GM23338 (cell line): ENCODE measurements around the gene ZCCHC10. TPM values are rescaled to one million over a fixed set of nuclear protein-coding genes. Genes with fewer than 3 reads are reported as not detected.
"Not testable (repeated sequence)": the region's sequence is repeated elsewhere in the genome, so short reads cannot be mapped to it uniquely, and the experiment has no call there.

Experiments
- ATAC-seq: fragments of 200-7000 bp; cut with Tn5 transposase; 3 replicates; pipeline ENCODE4 v1.9.1; 2020
- DNase-seq: peaks from one replicate; pipeline ENCODE4 v3.0.0-alpha.2; 2015; ENCODE audit warnings: low spot score
- H2AFZ ChIP-seq: fragments of 200-600 bp; sonication (generic); 2 replicates; pipeline ENCODE4 v1.8.0; 2016; ENCODE audit warnings: antibody characterized with exemption, mild to moderate bottlenecking, moderate library complexity
- H3F3A ChIP-seq: fragments of 200-600 bp; sonication (generic); replicated peaks from 2 replicates; pipeline ENCODE4 v1.8.0; 2017; ENCODE audit warnings: antibody characterized with exemption, mixed run types, low read depth
- H3K27ac ChIP-seq: fragments of 200-600 bp; sonication (generic); 2 replicates; pipeline ENCODE4 v1.6.1; 2016; ENCODE audit warnings: low read depth
- H3K27me3 ChIP-seq: fragments of 200-600 bp; sonication (generic); 2 replicates; pipeline ENCODE4 v1.8.0; 2016; ENCODE audit warnings: mild to moderate bottlenecking, mixed run types, moderate library complexity; ENCODE audit not compliant: insufficient read depth
- H3K36me3 ChIP-seq: fragments of 200-600 bp; sonication (generic); 2 replicates; pipeline ENCODE4 v1.8.0; 2016; ENCODE audit warnings: mild to moderate bottlenecking; ENCODE audit not compliant: insufficient read depth
- H3K4me1 ChIP-seq: fragments of 200-600 bp; sonication (generic); 2 replicates; pipeline ENCODE4 v1.8.0; 2016; ENCODE audit warnings: mild to moderate bottlenecking, moderate library complexity; ENCODE audit not compliant: insufficient read depth
- H3K4me2 ChIP-seq: fragments of 200-600 bp; sonication (generic); 2 replicates; pipeline ENCODE4 v1.7.1; 2017; ENCODE audit warnings: mixed run types
- H3K4me3 ChIP-seq: fragments of 200-600 bp; sonication (generic); 2 replicates; pipeline ENCODE4 v1.6.1; 2016; ENCODE audit warnings: mixed run types
- H3K79me2 ChIP-seq: fragments of 200-600 bp; sonication (generic); replicated peaks from 2 replicates; pipeline ENCODE4 v1.8.0; 2017; ENCODE audit warnings: mild to moderate bottlenecking; ENCODE audit not compliant: insufficient read depth
- H3K9me2 ChIP-seq: fragments of 200-600 bp; sonication (generic); 2 replicates; pipeline ENCODE4 v1.8.0; 2017; ENCODE audit not compliant: insufficient read depth
- H4K20me1 ChIP-seq: fragments of 200-600 bp; sonication (generic); replicated peaks from 2 replicates; pipeline ENCODE4 v1.8.0; 2017; ENCODE audit warnings: mild to moderate bottlenecking; ENCODE audit not compliant: insufficient read depth
- H3K27ac Mint-ChIP-seq: 2 replicates; pipeline ENCODE4 v1.8.0; 2020; ENCODE audit warnings: inconsistent platforms, mild to moderate bottlenecking, moderate library complexity, mixed read lengths
- H3K27me3 Mint-ChIP-seq: 3 replicates; pipeline ENCODE4 v1.8.0; 2022; ENCODE audit warnings: low read depth, mild to moderate bottlenecking, moderate library complexity, mixed read lengths, inconsistent platforms; ENCODE audit not compliant: insufficient read depth, poor library complexity
- H3K36me3 Mint-ChIP-seq: 3 replicates; pipeline ENCODE4 v1.8.0; 2021; ENCODE audit warnings: low read depth, mild to moderate bottlenecking, inconsistent platforms, moderate library complexity, mixed read lengths
- H3K4me1 Mint-ChIP-seq: 3 replicates; pipeline ENCODE4 v1.8.0; 2020; ENCODE audit warnings: mild to moderate bottlenecking, inconsistent platforms, mixed read lengths
- H3K4me3 Mint-ChIP-seq: 3 replicates; pipeline ENCODE4 v1.8.0; 2021; ENCODE audit warnings: moderate library complexity, mild to moderate bottlenecking, inconsistent platforms, mixed read lengths
- H3K9me3 Mint-ChIP-seq: 3 replicates; pipeline ENCODE4 v1.8.0; 2020; ENCODE audit warnings: moderate library complexity, mild to moderate bottlenecking, inconsistent platforms, mixed read lengths
- CTCF ChIP-seq, 2 experiments: fragments of 200-600 bp in 1 of 2; sonication (generic) in 1 of 2; conservative IDR thresholded peaks; 2 replicates each; pipeline versions ENCODE4 v1.5.1 to v1.6.1; 2016 to 2017; ENCODE audit warnings: antibody characterized with exemption in 2 of 2, low read depth in 2 of 2, mild to moderate bottlenecking in 2 of 2, moderate library complexity in 1 of 2
- EZH2phosphoT487 ChIP-seq: fragments of 200-600 bp; sonication (generic); IDR thresholded peaks from one replicate; pipeline ENCODE4 v1.8.1; 2018; ENCODE audit warnings: antibody characterized with exemption; ENCODE audit not compliant: unreplicated experiment
- JUNB ChIP-seq: IDR thresholded peaks from one replicate; pipeline ENCODE4 v1.6.1; 2016; ENCODE audit warnings: antibody characterized with exemption; ENCODE audit not compliant: unreplicated experiment
- POLR2AphosphoS5 ChIP-seq: IDR thresholded peaks from 2 replicates; pipeline ENCODE4 v1.6.1; 2016; ENCODE audit warnings: antibody characterized with exemption, low read depth
- REST ChIP-seq: IDR thresholded peaks from one replicate; pipeline ENCODE4 v1.6.1; 2018; ENCODE audit warnings: antibody characterized with exemption; ENCODE audit not compliant: unreplicated experiment
- STAT1 ChIP-seq: IDR thresholded peaks from one replicate; pipeline ENCODE4 v1.6.1; 2016; ENCODE audit warnings: antibody characterized with exemption; ENCODE audit not compliant: unreplicated experiment
- ZNF114 ChIP-seq: fragments of 250-450 bp; sonication (Bioruptor Pico); IDR thresholded peaks from 2 replicates; pipeline ENCODE4 v1.5.0; 2020; ENCODE audit warnings: mild to moderate bottlenecking, moderate library complexity
- ZNF462 ChIP-seq: fragments of 250-450 bp; sonication (Bioruptor Pico); IDR thresholded peaks from 2 replicates; pipeline ENCODE4 v1.5.0; 2020; ENCODE audit warnings: mild to moderate bottlenecking, moderate library complexity
- polyA plus RNA-seq: library from polyadenylated mRNA; unstranded; fragments of >200 nt; fragmentation: Nextera tagmentation; extraction: Ambion mirVana; gene quantifications from 2 replicates; pipeline ENCODE4 v1.2.1, GENCODE V29; 2016
- total RNA-seq: library from RNA; depleted of rRNA; stranded (reverse); fragments of >200 nt; shearing (Covaris generic); gene quantifications from 2 replicates; pipeline ENCODE4 v1.2.3, GENCODE V29; 2014
- TF ChIP-seq, protein P1 (sequence below): IDR thresholded peaks from 2 replicates; pipeline ENCODE4 v1.6.1; 2016; ENCODE audit warnings: antibody characterized with exemption

The ZCCHC10 gene
- total and polyA plus RNA-seq, 2 experiments from 2014 or later, result 25.3 to 90.1 TPM

DNA sequence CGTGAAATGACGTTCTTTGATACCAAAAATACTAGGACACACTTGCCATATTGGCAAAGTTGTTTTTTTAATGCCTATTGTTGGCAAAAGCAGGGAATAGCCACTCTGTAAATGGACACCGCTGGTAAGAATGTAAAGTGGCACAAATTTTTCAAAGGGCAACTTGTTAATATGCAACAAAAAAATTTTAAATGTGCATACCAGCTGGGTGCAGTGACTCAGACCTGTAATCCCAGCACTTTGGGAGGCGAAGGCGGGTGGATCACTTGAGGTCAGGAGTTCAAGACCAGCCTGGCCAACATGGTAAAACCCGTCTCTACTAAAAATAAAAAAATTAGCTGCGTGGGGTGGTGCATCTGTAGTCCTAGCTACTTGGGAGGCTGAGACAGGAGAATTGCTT is 6.9 kb downstream of the ZCCHC10 start:
- not testable (repeated sequence) for ATAC-seq

DNA sequence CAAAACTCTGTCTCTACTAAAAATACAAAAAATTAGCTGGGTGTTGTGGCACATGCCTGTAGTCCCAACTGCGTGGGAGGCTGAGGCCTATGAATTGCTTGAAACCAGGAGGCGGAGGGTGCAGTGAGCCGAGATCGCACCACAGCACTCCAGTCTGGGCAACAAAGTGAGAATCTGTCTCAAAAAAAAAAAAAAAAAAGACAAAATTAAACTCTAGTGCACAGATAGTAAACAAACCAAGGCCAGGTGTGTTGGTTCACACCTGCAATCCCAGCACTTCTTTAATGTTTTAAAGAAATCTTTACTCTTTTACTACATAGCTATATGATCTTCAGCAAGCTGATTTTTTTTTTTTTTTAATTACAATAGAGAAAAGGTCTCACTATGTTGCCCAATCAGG is 8.4 kb downstream of the ZCCHC10 start:
- Histone ChIP-seq H3K36me3 (no peaks in the 10 kb centered on the region), H3K27ac (no peak overlapping the region), H4K20me1 (peaks cover 10% of the 10 kb centered on the region), H3K4me3 (no peak overlapping the region), H3K79me2 (peaks cover 58% of the 10 kb centered on the region), H3K4me1 (no peaks in the 10 kb centered on the region), H3K27me3 (no peaks in the 10 kb centered on the region), H3K4me2 (no peak overlapping the region), H3K9me2 (no peaks in the 10 kb centered on the region), H3F3A (0 out of 2 replicates have a peak, but pooled peaks cover 2% of the 10 kb centered on the region), H2AFZ (no peak overlapping the region)
- H3K36me3 Mint-ChIP-seq, result peaks cover 20% of the 10 kb centered on the region
- TF ChIP-seq POLR2AphosphoS5 (no peak), REST (no peak), JUNB (no peak), ZNF114 (no peak), STAT1 (no peak), CTCF (conservative IDR thresholded peaks at IDR 0.05; ENCODE audit: low read depth in 2 of 2) (no peak), ZNF462 (CRISPR knock-in tag) (no peak), EZH2phosphoT487 (no peak)
- TF ChIP-seq, protein P1, sequence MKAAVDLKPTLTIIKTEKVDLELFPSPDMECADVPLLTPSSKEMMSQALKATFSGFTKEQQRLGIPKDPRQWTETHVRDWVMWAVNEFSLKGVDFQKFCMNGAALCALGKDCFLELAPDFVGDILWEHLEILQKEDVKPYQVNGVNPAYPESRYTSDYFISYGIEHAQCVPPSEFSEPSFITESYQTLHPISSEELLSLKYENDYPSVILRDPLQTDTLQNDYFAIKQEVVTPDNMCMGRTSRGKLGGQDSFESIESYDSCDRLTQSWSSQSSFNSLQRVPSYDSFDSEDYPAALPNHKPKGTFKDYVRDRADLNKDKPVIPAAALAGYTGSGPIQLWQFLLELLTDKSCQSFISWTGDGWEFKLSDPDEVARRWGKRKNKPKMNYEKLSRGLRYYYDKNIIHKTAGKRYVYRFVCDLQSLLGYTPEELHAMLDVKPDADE, result no peak
- DNase-seq, result no peak
- H3K27ac Mint-ChIP-seq, result no peak overlapping the region
- H3K27me3 Mint-ChIP-seq, result peaks cover 3% of the 10 kb centered on the region
- no peak overlapping the region for H3K4me3 Mint-ChIP-seq
- no peaks in the 10 kb centered on the region; the same call in 2 of the 3 replicates for H3K4me1 Mint-ChIP-seq
- no peak for ATAC-seq
- H3K9me3 Mint-ChIP-seq, result no peaks in the 10 kb centered on the region

More for the DNA sequence above, 6.9 kb downstream of the ZCCHC10 start:
- H3K36me3 ChIP-seq, H3K4me3 Mint-ChIP-seq, H3K27ac ChIP-seq, H2AFZ ChIP-seq, H3K27me3 ChIP-seq, H3K4me2 ChIP-seq, DNase-seq, H3K27me3 Mint-ChIP-seq, H3K4me1 Mint-ChIP-seq, H4K20me1 ChIP-seq, H3K4me1 ChIP-seq, H3K9me2 ChIP-seq, H3K9me3 Mint-ChIP-seq, H3K27ac Mint-ChIP-seq, H3F3A ChIP-seq, H3K4me3 ChIP-seq: not testable (repeated sequence)
- H3K79me2 ChIP-seq, result peaks cover 62% of the 10 kb centered on the region
- peaks cover 20% of the 10 kb centered on the region for H3K36me3 Mint-ChIP-seq
